T-cell (primary cell): ENCODE results near the gene PTGES. TPM values are rescaled to one million over a fixed set of nuclear protein-coding genes. Genes with fewer than 3 reads are reported as not detected.

Experiments used
- ATAC-seq, 4 experiments: fragments of 200-7000 bp in 3 of 4; fragments of 150-1000 bp in 1 of 4; cut with Tn5 transposase; replicated peaks in 1 of 4; 1 replicate in 3 of 4; 2 replicates in 1 of 4; pipeline ENCODE4 v1.10.0; 2021; ENCODE audit warnings: moderate library complexity in 3 of 4, mild to moderate bottlenecking in 2 of 4, moderate number of reproducible peaks in 1 of 4
- CTCF ChIA-PET, 2 donors: fragments of 300-600 bp; sonication (Branson Sonifier 250); formaldehyde crosslinking; loops; one replicate each; lab custom pipeline; 2022; ENCODE audit warnings: antibody characterized with exemption in 2 of 2; lab: Charles Lee
- POLR2A ChIA-PET, 2 donors: fragments of 300-600 bp; sonication (Branson Sonifier 250); formaldehyde crosslinking; loops; one replicate each; lab custom pipeline; 2022; ENCODE audit warnings: antibody characterized with exemption in 2 of 2; lab: Charles Lee
- DNase-seq, 35 experiments: peaks; one replicate each; pipeline versions ENCODE4 v3.0.0 to v3.0.0-alpha.2; 2013 to 2023
- H3K27ac ChIP-seq: one replicate; pipeline ENCODE4 v1.5.1; 2013; ENCODE audit warnings: low read length
- H3K27me3 ChIP-seq, 2 experiments: replicated peaks in 1 of 2; 1 replicate in 1 of 2; 2 replicates in 1 of 2; pipeline versions ENCODE4 v1.6.1 to v1.7.0; 2013; ENCODE audit warnings: low read length in 1 of 2, mixed read lengths in 1 of 2; ENCODE audit not compliant: control insufficient read depth in 2 of 2, insufficient read depth in 2 of 2; ENCODE audit errors: extremely low read depth in 1 of 2
- H3K36me3 ChIP-seq, 2 donors: 1 replicate in 1 of 2; 2 replicates in 1 of 2; pipeline versions ENCODE4 v1.6.1 to v1.7.0; 2013; ENCODE audit warnings: low read length in 1 of 2; ENCODE audit not compliant: control insufficient read depth in 2 of 2, insufficient read depth in 1 of 2; ENCODE audit errors: extremely low read depth in 1 of 2
- H3K4me1 ChIP-seq, 2 experiments: 1 replicate in 1 of 2; 2 replicates in 1 of 2; pipeline versions ENCODE4 v1.6.1 to v1.7.0; 2013; ENCODE audit warnings: low read length in 2 of 2, mixed read lengths in 1 of 2; ENCODE audit not compliant: insufficient read depth in 2 of 2, control insufficient read depth in 1 of 2; ENCODE audit errors: extremely low read depth in 1 of 2
- H3K4me3 ChIP-seq, 2 donors: 1 replicate in 1 of 2; 2 replicates in 1 of 2; pipeline versions ENCODE4 v1.5.1 to v1.7.0; 2013; ENCODE audit warnings: mild to moderate bottlenecking in 2 of 2, low read length in 1 of 2, moderate library complexity in 1 of 2; ENCODE audit not compliant: control insufficient read depth in 1 of 2; ENCODE audit errors: extremely low read depth in 1 of 2
- H3K9me3 ChIP-seq: 2 replicates; pipeline ENCODE4 v1.7.0; 2013
- H3K27ac Mint-ChIP-seq, 2 donors: one replicate each; pipeline ENCODE4 v1.8.0; 2020 to 2021; ENCODE audit warnings: mild to moderate bottlenecking in 2 of 2, mixed read lengths in 2 of 2
- H3K27me3 Mint-ChIP-seq, 2 donors: one replicate each; pipeline ENCODE4 v1.8.0; 2021 to 2022; ENCODE audit warnings: mixed read lengths in 2 of 2
- H3K36me3 Mint-ChIP-seq: one replicate; pipeline ENCODE4 v1.8.0; 2021; ENCODE audit warnings: mixed read lengths
- H3K4me1 Mint-ChIP-seq, 3 donors: one replicate each; pipeline ENCODE4 v1.8.0; 2020 to 2022; ENCODE audit warnings: mixed read lengths in 3 of 3, mild to moderate bottlenecking in 1 of 3
- H3K4me3 Mint-ChIP-seq, 3 donors: one replicate each; pipeline ENCODE4 v1.8.0; 2020 to 2022; ENCODE audit warnings: mild to moderate bottlenecking in 3 of 3, mixed read lengths in 3 of 3, moderate library complexity in 3 of 3
- H3K9me3 Mint-ChIP-seq, 3 donors: one replicate each; pipeline ENCODE4 v1.8.0; 2020 to 2022; ENCODE audit warnings: mixed read lengths in 3 of 3
- WGBS: methylation state at CpG from one replicate; pipeline ENCODE4 v1.1.5; 2013; ENCODE audit warnings: missing lambda C conversion rate; ENCODE audit not compliant: insufficient coverage; 5-methylcytosine and 5-hydroxymethylcytosine counted together
- total RNA-seq, 35 experiments: library from RNA in 6 of 35; stranded (reverse) in 6 of 35; fragments of 120-200 nt in 1 of 35; gene quantifications; one replicate each; pipeline versions ENCODE4 v1.2.1 to v1.2.4 and lab custom pipeline; 2013 to 2026

The PTGES gene
- total RNA-seq, 5 donors from 2014 or later (not counting 1 experiment from before 2014, with no cell fraction given): not detected

GRCh38 chr9:129720865-129721545, 31.8 kb downstream of the PTGES start:
- H3K36me3 ChIP-seq: no peaks in the 10 kb centered on the region
- H3K4me3 Mint-ChIP-seq: no peak overlapping the region
- H3K4me1 ChIP-seq: no peaks in the 10 kb centered on the region
- ChIA-PET POLR2A (no interaction called here), CTCF (no interaction called here)
- no peaks in the 10 kb centered on the region for H3K9me3 Mint-ChIP-seq
- no peaks in the 10 kb centered on the region for H3K4me1 Mint-ChIP-seq
- H3K27ac ChIP-seq: no peak overlapping the region
- DNase-seq (no peak), ATAC-seq (no peak)
- 80% methylated on average over 16 of the region's 25 CpGs for WGBS
- H3K27ac Mint-ChIP-seq: no peak overlapping the region
- no peaks in the 10 kb centered on the region for H3K36me3 Mint-ChIP-seq
- H3K4me3 ChIP-seq: no peak overlapping the region
- peaks cover 4 to 28% of the 10 kb centered on the region in 2 donors for H3K27me3 Mint-ChIP-seq
- H3K27me3 ChIP-seq: peaks cover 0 to 71% of the 10 kb centered on the region in 2 experiments
- no peaks in the 10 kb centered on the region for H3K9me3 ChIP-seq

- H3K27me3 ChIP-seq: peaks cover 0 to 67% of the 10 kb centered on the region in 2 experiments
Measured at GRCh38 chr9:129720181-129720864, 32.5 kb downstream of the PTGES start.

GRCh38 chr9:129719135-129719534, 33.7 kb downstream of the PTGES start:
- Histone ChIP-seq H3K36me3 (no peaks in the 10 kb centered on the region), H3K9me3 (no peaks in the 10 kb centered on the region), H3K4me3 (no peak overlapping the region), H3K27ac (no peak overlapping the region), H3K27me3 (peaks cover 0 to 57% of the 10 kb centered on the region in 2 experiments), H3K4me1 (no peaks in the 10 kb centered on the region)
- H3K27me3 Mint-ChIP-seq: peaks cover 0 to 25% of the 10 kb centered on the region in 2 donors
- ATAC-seq (no peak), DNase-seq (no peak)
- 84% methylated on average over 26 of the region's 38 CpGs for whole genome bisulfite sequencing
- H3K4me3 Mint-ChIP-seq: no peak overlapping the region
- no peak overlapping the region for H3K27ac Mint-ChIP-seq
- POLR2A ChIA-PET: no interaction called here
- H3K9me3 Mint-ChIP-seq: no peaks in the 10 kb centered on the region
- H3K36me3 Mint-ChIP-seq: no peaks in the 10 kb centered on the region
- peaks cover 0 to 1% (median 0%) of the 10 kb centered on the region in 3 donors for H3K4me1 Mint-ChIP-seq
- CTCF ChIA-PET: no interaction called here

More at GRCh38 chr9:129720181-129720864, 32.5 kb downstream of the PTGES start:
- no peaks in the 10 kb centered on the region for H3K9me3 Mint-ChIP-seq
- H3K9me3 ChIP-seq: no peaks in the 10 kb centered on the region
- ATAC-seq (no peak), DNase-seq (no peak)
- WGBS: 86% methylated on average over 27 of the region's 31 CpGs
- no peak overlapping the region for H3K27ac Mint-ChIP-seq
- peaks cover 4 to 28% of the 10 kb centered on the region in 2 donors for H3K27me3 Mint-ChIP-seq
- H3K36me3 ChIP-seq: no peaks in the 10 kb centered on the region
- H3K36me3 Mint-ChIP-seq: no peaks in the 10 kb centered on the region
- no peak overlapping the region for H3K27ac ChIP-seq
- POLR2A ChIA-PET: no interaction called here
- peaks cover 0 to 1% (median 0%) of the 10 kb centered on the region in 3 donors for H3K4me1 Mint-ChIP-seq
- CTCF ChIA-PET: no interaction called here
- no peak overlapping the region for H3K4me3 ChIP-seq
- H3K4me1 ChIP-seq: no peaks in the 10 kb centered on the region
- no peak overlapping the region for H3K4me3 Mint-ChIP-seq

- H3K36me3 Mint-ChIP-seq: no peaks in the 10 kb centered on the region
- Histone ChIP-seq H3K27me3 (peaks cover 0 to 54% of the 10 kb centered on the region in 2 experiments), H3K4me3 (no peak overlapping the region), H3K9me3 (no peaks in the 10 kb centered on the region), H3K4me1 (no peaks in the 10 kb centered on the region), H3K36me3 (no peaks in the 10 kb centered on the region), H3K27ac (no peak overlapping the region)
- POLR2A ChIA-PET: no interaction called here
- peaks cover 0 to 24% of the 10 kb centered on the region in 2 donors for H3K27me3 Mint-ChIP-seq
- no peak for ATAC-seq
- H3K4me1 Mint-ChIP-seq: peaks cover 0 to 1% (median 0%) of the 10 kb centered on the region in 3 donors
- DNase-seq: no peak
- H3K4me3 Mint-ChIP-seq: no peak overlapping the region
- no peak overlapping the region for H3K27ac Mint-ChIP-seq
- 76% methylated on average over 4 of the region's 5 CpGs for WGBS
- CTCF ChIA-PET: no interaction called here
- no peaks in the 10 kb centered on the region for H3K9me3 Mint-ChIP-seq
Measured at GRCh38 chr9:129718647-129719046, 34.2 kb downstream of the PTGES start.

- Histone ChIP-seq H3K4me3 (no peak overlapping the region), H3K27ac (no peak overlapping the region), H3K9me3 (no peaks in the 10 kb centered on the region), H3K27me3 (peaks cover 0 to 53% of the 10 kb centered on the region in 2 experiments), H3K36me3 (no peaks in the 10 kb centered on the region), H3K4me1 (peaks cover 2 to 6% of the 10 kb centered on the region in 2 experiments)
- ATAC-seq: no peak
- ChIA-PET POLR2A (interaction anchor here in 1 of 2 donors (0.6 kb wide), 1 partner anchor 46 kb away, joined by 3 read pairs; no protein-coding TSS in a partner anchor), CTCF (no interaction called here)
- Mint-ChIP-seq H3K27me3 (peaks cover 0 to 21% of the 10 kb centered on the region in 2 donors), H3K4me3 (no peak overlapping the region), H3K27ac (no peak overlapping the region), H3K36me3 (no peaks in the 10 kb centered on the region), H3K4me1 (peaks cover 3 to 4% (median 3%) of the 10 kb centered on the region in 3 donors), H3K9me3 (no peaks in the 10 kb centered on the region)
- DNase-seq: no peak
- WGBS: 74% methylated on average over 5 of the region's 5 CpGs
Measured at GRCh38 chr9:129717991-129718390, 34.9 kb downstream of the PTGES start.

GRCh38 chr9:129716091-129716490, 36.8 kb downstream of the PTGES start:
- Histone ChIP-seq H3K9me3 (no peaks in the 10 kb centered on the region), H3K4me3 (no peak overlapping the region), H3K27ac (no peak overlapping the region), H3K4me1 (peaks cover 6 to 25% of the 10 kb centered on the region in 2 experiments), H3K36me3 (no peaks in the 10 kb centered on the region), H3K27me3 (peaks cover 0 to 38% of the 10 kb centered on the region in 2 experiments)
- Mint-ChIP-seq H3K4me3 (no peak overlapping the region), H3K27ac (no peak overlapping the region), H3K4me1 (peaks cover 17 to 22% (median 19%) of the 10 kb centered on the region in 3 donors), H3K27me3 (peaks cover 0 to 15% of the 10 kb centered on the region in 2 donors), H3K9me3 (no peaks in the 10 kb centered on the region), H3K36me3 (no peaks in the 10 kb centered on the region)
- ChIA-PET CTCF (no interaction called here), POLR2A (no interaction called here)
- DNase-seq (no peak), ATAC-seq (no peak)
- WGBS: 100% methylated on average over 2 of the region's 5 CpGs
